ENCODE results near the gene SUN1.

SUN1 gene

GRCh38 chr7:820341-820740, 11.9 kb upstream of the SUN1 start:
- H3K9me3 ChIP-seq = 0 out of 2 replicates have a peak, but pooled peaks cover 2% of the 10 kb centered on the region
- no peak for DNase-seq
- peaks cover 8% of the 10 kb centered on the region for H3K36me3 ChIP-seq
- H3K4me3 ChIP-seq (ENCODE audit: low read depth, low read length) = no peak overlapping the region
- TF ChIP-seq CTCF (IDR thresholded peaks at IDR 0.05; ENCODE audit: low read depth, low read length) = no peak
- H3K4me1 ChIP-seq = no peaks in the 10 kb centered on the region; the same call in 1 of the 2 replicates
- H3K27me3 ChIP-seq = no peaks in the 10 kb centered on the region

- Histone ChIP-seq H3K4me1 (no peaks in the 10 kb centered on the region; the same call in none of the 2 replicates), H3K9me3 (0 out of 2 replicates have a peak, but pooled peaks cover 2% of the 10 kb centered on the region), H3K36me3 (peaks cover 11% of the 10 kb centered on the region), H3K4me3 (ENCODE audit: low read depth, low read length) (no peak overlapping the region), H3K27me3 (0 out of 2 replicates have a peak, but pooled peaks cover under 1% of the 10 kb centered on the region)
- DNase-seq = no peak
- TF ChIP-seq CTCF (IDR thresholded peaks at IDR 0.05; ENCODE audit: low read depth, low read length) = peak; percentile 18; the same call in 1 of the 2 replicates
These were observed 10.6 kb upstream of the SUN1 start for GRCh38 chr7:821688-822087.

- H3K9me3 ChIP-seq = 0 out of 2 replicates have a peak, but pooled peaks cover 2% of the 10 kb centered on the region
- H3K36me3 ChIP-seq = peaks cover 10% of the 10 kb centered on the region
- no peaks in the 10 kb centered on the region; the same call in none of the 2 replicates for H3K4me1 ChIP-seq
- 0 out of 2 replicates have a peak, but pooled peaks cover 3% of the 10 kb centered on the region for H3K27me3 ChIP-seq
- no peak overlapping the region for H3K4me3 ChIP-seq (ENCODE audit: low read depth, low read length)
- TF ChIP-seq CTCF (IDR thresholded peaks at IDR 0.05; ENCODE audit: low read depth, low read length) = 0 out of 2 replicates have a peak, but pooled peaks have one; percentile 10
- no peak for DNase-seq
These were observed 9.5 kb upstream of the SUN1 start for GRCh38 chr7:822692-823276.

GRCh38 chr7:823649-824048, 8.6 kb upstream of the SUN1 start:
- H3K4me1 ChIP-seq = no peaks in the 10 kb centered on the region; the same call in none of the 2 replicates
- no peak for TF ChIP-seq CTCF (IDR thresholded peaks at IDR 0.05; ENCODE audit: low read depth, low read length)

GRCh38 chr7:824081-824480, 8.2 kb upstream of the SUN1 start:
- no peak overlapping the region for H3K4me3 ChIP-seq (ENCODE audit: low read depth, low read length)
- no peaks in the 10 kb centered on the region; the same call in none of the 2 replicates for H3K4me1 ChIP-seq
- no peak for DNase-seq
- TF ChIP-seq CTCF (IDR thresholded peaks at IDR 0.05; ENCODE audit: low read depth, low read length) = no peak
- H3K36me3 ChIP-seq = peaks cover 10% of the 10 kb centered on the region
- H3K27me3 ChIP-seq = 0 out of 2 replicates have a peak, but pooled peaks cover 3% of the 10 kb centered on the region
- no peaks in the 10 kb centered on the region for H3K9me3 ChIP-seq

More at GRCh38 chr7:823649-824048, 8.6 kb upstream of the SUN1 start:
- no peaks in the 10 kb centered on the region for H3K9me3 ChIP-seq
- H3K27me3 ChIP-seq = 0 out of 2 replicates have a peak, but pooled peaks cover 3% of the 10 kb centered on the region
- no peak overlapping the region for H3K4me3 ChIP-seq (ENCODE audit: low read depth, low read length)
- DNase-seq = no peak
- H3K36me3 ChIP-seq = peaks cover 10% of the 10 kb centered on the region

- no peaks in the 10 kb centered on the region for H3K9me3 ChIP-seq
- peaks cover 10% of the 10 kb centered on the region for H3K36me3 ChIP-seq
- H3K4me3 ChIP-seq (ENCODE audit: low read depth, low read length) = no peak overlapping the region
- no peak for TF ChIP-seq CTCF (IDR thresholded peaks at IDR 0.05; ENCODE audit: low read depth, low read length)
- 0 out of 2 replicates have a peak, but pooled peaks cover 3% of the 10 kb centered on the region for H3K27me3 ChIP-seq
- no peak for DNase-seq
- no peaks in the 10 kb centered on the region; the same call in none of the 2 replicates for H3K4me1 ChIP-seq
These were observed 7.6 kb upstream of the SUN1 start for GRCh38 chr7:824664-825063.
